ENCODE measurements around the gene UBQLN4.
A peak's percentile ranks its signal among the peaks of the same experiment; 100 is the strongest.

Gene UBQLN4

DNA sequence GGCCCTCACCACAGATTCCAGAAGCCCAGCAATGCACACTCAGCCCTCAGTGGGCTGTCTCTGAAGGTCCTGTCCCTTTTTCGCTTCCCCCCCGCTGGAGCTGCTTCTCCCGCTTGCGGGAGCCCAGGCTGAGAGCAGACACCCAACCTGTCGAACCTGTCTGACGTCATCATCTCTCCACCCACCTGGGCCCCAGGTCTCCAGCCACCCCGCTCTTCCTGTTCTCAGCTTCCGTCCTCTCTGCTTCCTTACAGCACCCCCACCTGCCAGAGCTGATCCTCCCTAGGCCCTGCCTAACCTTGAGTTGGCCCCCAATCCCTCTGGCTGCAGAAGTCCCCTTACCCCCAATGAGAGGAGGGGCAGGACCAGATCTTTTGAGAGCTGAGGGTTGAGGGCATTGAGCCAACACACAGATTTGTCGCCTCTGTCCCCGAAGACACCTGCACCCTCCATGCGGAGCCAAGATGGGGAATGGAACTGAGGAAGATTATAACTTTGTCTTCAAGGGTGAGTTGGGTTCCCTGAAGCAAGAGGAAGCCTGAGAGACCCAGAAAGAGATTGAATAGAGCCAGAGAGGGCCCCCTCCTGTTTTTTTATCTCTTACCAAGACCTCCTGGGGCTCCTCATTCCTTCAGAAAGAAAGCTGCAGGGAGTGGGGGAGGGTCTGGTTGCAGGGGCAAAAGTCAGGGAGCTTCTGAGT lies 7.5 kb upstream of the UBQLN4 start, which contains the start of gene RAB25:
Gene RAB25, plus strand, starts transcription at position 224 of the 700 bp plus-strand sequence. Its CDS starts 241 bp downstream, at position 465.
- FAIRE-seq, result no peak
- no peak for DNase-seq (ENCODE audit: insufficient read length, low spot score)
- TF ChIP-seq, protein P1, sequence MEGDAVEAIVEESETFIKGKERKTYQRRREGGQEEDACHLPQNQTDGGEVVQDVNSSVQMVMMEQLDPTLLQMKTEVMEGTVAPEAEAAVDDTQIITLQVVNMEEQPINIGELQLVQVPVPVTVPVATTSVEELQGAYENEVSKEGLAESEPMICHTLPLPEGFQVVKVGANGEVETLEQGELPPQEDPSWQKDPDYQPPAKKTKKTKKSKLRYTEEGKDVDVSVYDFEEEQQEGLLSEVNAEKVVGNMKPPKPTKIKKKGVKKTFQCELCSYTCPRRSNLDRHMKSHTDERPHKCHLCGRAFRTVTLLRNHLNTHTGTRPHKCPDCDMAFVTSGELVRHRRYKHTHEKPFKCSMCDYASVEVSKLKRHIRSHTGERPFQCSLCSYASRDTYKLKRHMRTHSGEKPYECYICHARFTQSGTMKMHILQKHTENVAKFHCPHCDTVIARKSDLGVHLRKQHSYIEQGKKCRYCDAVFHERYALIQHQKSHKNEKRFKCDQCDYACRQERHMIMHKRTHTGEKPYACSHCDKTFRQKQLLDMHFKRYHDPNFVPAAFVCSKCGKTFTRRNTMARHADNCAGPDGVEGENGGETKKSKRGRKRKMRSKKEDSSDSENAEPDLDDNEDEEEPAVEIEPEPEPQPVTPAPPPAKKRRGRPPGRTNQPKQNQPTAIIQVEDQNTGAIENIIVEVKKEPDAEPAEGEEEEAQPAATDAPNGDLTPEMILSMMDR (IDR thresholded peaks at IDR 0.05; ENCODE audit: insufficient read depth, missing control alignments), result no peak

DNA sequence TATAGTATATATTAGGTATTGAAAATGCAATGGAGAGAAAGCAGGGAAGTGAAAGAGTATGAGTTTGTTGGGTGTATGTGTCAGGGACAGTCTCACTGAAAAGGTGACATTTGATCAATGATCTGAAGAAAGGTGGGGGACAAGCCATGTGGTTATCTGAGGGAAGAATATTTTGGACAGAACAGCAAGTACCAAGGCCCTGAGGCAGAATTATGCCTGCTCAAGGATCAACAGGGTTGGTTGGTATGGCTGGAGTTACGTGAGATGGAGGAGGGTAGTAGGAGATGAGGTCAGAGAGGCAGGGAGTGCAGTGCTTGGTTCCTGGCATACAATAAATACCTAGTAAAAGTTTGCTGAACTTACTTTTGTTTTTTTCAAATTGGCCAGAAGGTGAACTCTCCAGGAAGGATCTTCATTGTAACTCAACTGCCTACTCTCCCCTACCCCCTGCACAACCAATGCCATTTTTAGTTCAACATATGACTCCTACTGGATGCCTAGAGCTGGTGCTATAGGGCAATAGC lies 2.8 kb upstream of the UBQLN4 start:
- TF ChIP-seq, protein P1 (IDR thresholded peaks at IDR 0.05; ENCODE audit: insufficient read depth, missing control alignments), result no peak
- no peak for FAIRE-seq
- no peak for DNase-seq (ENCODE audit: insufficient read length, low spot score)

DNA sequence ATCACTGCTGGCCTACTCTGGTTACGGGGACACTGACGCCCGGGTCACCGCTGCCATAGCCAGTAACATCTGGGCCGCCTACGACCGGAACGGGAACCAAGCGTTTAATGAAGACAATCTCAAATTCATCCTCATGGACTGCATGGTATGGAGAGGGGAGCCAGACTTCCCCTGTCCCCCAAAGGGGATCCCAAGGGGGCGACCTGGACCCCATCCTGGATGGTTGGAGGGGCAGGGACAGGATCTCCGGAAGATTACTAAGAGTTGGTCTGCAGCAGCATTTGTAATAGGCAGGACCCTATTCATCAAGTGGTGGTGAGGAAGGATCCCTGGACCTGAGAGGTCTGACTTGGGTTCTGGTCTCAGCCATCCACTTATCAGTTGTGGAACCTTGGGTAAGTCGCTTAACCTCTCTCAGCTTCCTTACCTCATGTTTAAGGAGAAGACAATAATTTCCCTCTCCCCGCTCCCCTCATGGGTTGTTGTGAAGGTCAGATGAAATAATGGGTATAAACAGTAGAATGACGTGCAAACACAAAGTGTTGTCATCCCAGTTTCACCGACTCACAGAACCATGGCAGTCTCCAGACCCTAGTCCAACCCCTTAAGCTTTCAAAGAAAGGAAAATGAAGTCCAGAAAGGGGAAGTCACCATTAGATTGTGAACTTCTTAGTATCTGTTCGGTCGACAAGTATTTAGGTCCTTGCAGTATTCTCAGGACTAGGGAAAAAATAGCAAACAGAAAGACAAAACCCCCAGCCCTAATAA lies 1.9 kb upstream of the UBQLN4 start:
- DNase-seq (ENCODE audit: insufficient read length, low spot score), result no peak
- FAIRE-seq, result no peak
- TF ChIP-seq, protein P1 (IDR thresholded peaks at IDR 0.05; ENCODE audit: insufficient read depth, missing control alignments), result no peak

DNA sequence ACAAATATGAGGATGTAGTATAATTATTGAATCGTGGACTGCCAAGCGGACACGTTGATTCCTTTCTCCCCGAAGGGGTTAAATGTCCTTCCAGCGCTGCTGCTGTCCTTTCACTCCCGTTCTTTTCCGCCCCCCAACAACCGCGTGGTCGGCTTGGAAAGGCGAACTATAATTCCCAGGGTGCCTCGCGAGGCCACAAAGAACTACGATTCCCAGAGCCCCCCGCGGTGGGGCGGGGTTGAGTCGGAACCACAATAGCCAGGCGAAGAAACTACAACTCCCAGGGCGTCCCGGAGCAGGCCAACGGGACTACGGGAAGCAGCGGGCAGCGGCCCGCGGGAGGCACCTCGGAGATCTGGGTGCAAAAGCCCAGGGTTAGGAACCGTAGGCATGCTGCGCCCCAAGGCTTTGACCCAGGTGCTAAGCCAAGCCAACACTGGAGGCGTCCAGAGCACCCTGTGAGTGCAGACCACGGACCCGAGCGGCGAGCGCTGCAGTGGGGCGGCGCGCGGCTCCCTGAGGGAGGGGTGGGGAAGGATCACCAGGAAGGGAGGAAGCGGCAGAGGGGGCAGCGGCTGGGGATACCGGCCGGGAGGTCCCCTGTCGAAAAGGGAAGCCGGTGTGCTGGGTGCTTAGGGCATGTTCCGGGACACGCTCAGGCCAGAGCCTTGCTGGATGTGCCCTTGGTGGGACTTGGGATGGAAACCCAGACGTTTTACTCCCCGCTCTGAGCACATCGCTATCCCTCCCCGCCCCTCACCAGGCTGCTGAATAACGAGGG lies 1.1 kb upstream of the UBQLN4 start, which contains the start of gene LAMTOR2:
Gene LAMTOR2, plus strand, starts transcription at position 283 of the 781 bp plus-strand sequence. Its CDS starts 108 bp downstream, at position 391.
- TF ChIP-seq, protein P1 (IDR thresholded peaks at IDR 0.05; ENCODE audit: insufficient read depth, missing control alignments), result no peak
- FAIRE-seq (no peak), DNase-seq (ENCODE audit: insufficient read length, low spot score) (peak; percentile 99)

DNA sequence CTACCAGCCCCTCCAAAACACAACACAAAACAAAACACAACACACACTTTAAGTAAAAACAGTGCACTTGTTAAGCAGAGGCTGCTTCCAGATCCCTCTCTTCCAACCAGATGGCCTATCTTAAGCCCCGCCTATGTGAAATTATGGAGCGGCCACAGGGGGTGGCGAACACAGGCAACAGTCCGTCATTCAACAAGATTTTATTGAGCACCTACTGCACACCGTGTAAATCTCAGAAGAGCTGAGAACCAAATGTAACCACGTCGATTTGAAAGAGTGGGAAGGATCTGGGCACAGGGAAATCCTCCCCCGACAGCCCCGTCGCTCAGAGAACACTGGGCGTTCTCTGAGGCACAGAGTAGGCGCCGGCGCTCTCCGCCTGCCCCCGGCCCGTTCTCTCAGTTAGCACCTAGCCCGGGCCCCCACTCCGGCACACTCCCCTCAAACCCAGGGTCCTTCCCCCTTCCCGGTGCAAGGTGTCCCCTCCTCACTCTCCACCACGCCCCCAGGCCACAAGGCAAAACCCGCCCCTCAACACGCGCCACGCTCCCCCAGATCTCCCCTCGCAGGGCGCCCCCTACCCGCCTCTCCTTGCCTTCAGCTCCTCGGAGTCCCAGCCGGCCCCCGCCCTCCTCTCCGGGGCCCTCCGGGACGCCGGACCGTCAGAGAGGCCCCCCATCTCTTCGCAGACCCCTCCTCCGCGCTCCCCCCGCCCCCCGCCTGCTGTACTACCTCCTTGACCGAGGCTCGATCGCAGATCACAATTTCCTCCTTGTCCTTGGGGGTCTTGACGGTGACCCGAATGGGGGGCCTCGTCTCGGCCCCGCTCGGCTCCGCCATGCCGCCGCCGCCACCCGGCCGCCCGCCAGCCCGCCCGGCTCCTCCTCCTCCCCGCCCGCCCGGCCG lies 483 bp downstream of the UBQLN4 start:
- TF ChIP-seq, protein P1 (IDR thresholded peaks at IDR 0.05; ENCODE audit: insufficient read depth, missing control alignments), result peak; percentile 37
- FAIRE-seq, result no peak
- DNase-seq (ENCODE audit: insufficient read length, low spot score), result no peak
